Sigmoid colon (tissue), 4 donors: ENCODE measurements around the gene TMEM219.

Experiments used
- POLR2A ChIP-seq, 2 donors: fragments of 450-650 bp; IDR thresholded peaks; one replicate each; pipeline ENCODE4 v1.6.1; 2016; ENCODE audit warnings: antibody characterized with exemption in 2 of 2, mild to moderate bottlenecking in 2 of 2, moderate library complexity in 2 of 2
- POLR2AphosphoS5 ChIP-seq, 4 donors: sonication (generic); formaldehyde crosslinking; IDR thresholded peaks; one replicate each; pipeline ENCODE4 v1.6.1; 2017; ENCODE audit warnings: antibody characterized with exemption in 4 of 4
- TF ChIP-seq, protein P1 (sequence below), 4 experiments: fragments of 450-650 bp in 3 of 4; fragments of 200-600 bp in 1 of 4; IDR thresholded peaks; one replicate each; pipeline ENCODE4 v1.5.1; 2016 to 2019; ENCODE audit warnings: antibody characterized with exemption in 4 of 4, mild to moderate bottlenecking in 3 of 4, moderate library complexity in 2 of 4

DNA sequence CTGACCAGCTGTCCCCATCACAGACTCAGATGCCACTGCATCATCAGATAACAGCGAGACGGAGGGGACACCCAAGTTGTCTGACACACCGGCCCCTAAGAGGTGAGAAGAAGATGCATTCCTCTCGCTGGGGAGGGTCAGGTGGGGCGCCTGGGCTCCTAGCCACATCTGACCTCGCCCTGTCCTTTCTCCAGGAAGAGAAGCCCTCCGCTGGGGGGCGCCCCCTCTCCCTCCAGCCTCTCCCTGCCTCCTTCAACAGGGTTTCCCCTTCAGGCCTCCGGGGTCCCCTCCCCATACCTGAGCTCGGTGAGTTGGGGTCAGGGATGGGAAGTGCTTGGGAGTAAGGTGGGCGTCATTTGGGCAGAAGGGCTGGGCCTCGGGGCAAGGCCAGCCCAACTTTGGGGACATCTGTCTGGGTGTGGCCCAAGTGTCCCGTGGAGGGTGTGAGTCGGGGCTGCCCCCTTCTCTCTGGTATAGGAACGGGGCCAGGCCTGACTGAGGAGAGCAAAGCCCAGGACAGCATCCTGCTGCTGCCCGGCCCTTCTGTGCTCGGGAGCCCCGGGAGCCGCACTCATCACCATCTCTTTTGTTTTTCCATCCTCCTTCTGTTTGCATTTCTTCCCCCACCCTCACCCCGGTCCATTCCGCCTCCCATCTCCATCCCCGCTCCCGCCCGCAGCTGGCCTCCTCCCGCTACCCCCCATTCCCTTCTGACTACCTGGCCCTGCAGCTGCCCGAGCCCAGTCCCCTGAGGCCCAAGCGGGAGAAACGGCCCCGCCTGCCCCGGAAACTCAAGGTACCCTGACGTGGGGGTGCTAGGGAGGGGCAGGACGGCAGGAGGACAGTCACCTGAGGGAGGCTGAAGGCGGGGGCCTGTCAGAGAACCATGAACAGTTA is 39.1 kb downstream of the TMEM219 start:
- TF ChIP-seq, protein P1, sequence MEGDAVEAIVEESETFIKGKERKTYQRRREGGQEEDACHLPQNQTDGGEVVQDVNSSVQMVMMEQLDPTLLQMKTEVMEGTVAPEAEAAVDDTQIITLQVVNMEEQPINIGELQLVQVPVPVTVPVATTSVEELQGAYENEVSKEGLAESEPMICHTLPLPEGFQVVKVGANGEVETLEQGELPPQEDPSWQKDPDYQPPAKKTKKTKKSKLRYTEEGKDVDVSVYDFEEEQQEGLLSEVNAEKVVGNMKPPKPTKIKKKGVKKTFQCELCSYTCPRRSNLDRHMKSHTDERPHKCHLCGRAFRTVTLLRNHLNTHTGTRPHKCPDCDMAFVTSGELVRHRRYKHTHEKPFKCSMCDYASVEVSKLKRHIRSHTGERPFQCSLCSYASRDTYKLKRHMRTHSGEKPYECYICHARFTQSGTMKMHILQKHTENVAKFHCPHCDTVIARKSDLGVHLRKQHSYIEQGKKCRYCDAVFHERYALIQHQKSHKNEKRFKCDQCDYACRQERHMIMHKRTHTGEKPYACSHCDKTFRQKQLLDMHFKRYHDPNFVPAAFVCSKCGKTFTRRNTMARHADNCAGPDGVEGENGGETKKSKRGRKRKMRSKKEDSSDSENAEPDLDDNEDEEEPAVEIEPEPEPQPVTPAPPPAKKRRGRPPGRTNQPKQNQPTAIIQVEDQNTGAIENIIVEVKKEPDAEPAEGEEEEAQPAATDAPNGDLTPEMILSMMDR (IDR thresholded peaks at IDR 0.05) = no peak
- no peak for TF ChIP-seq POLR2AphosphoS5 (IDR thresholded peaks at IDR 0.05)
- no peak for TF ChIP-seq POLR2A (IDR thresholded peaks at IDR 0.05)
